ENCODE results near the gene PIK3CA.
"Not testable (repeated sequence)": the region's sequence is repeated elsewhere in the genome, so short reads cannot be mapped to it uniquely, and the experiment has no call there.

The PIK3CA gene

GRCh38 chr3:179215550-179215949 is 67.4 kb downstream of the PIK3CA start:
- not testable (repeated sequence) for DNase-seq

- DNase-seq, result not testable (repeated sequence)
These were observed 70.1 kb downstream of the PIK3CA start for GRCh38 chr3:179218213-179218612.

- DNase-seq, result no peak
These were observed 75.4 kb downstream of the PIK3CA start for GRCh38 chr3:179223548-179223947.

GRCh38 chr3:179224584-179224983 is 76.4 kb downstream of the PIK3CA start:
- no peak for DNase-seq

GRCh38 chr3:179227349-179227748 is 79.2 kb downstream of the PIK3CA start:
- no peak for DNase-seq

GRCh38 chr3:179229177-179229576 is 81.0 kb downstream of the PIK3CA start:
- no peak for DNase-seq

- DNase-seq, result no peak
These were observed 84.9 kb downstream of the PIK3CA start for GRCh38 chr3:179233043-179233442.

GRCh38 chr3:179234199-179234598 is 86.0 kb downstream of the PIK3CA start:
- no peak for DNase-seq

- DNase-seq, result no peak
These were observed 88.6 kb downstream of the PIK3CA start for GRCh38 chr3:179236669-179237301.

GRCh38 chr3:179240299-179240698 is 92.1 kb downstream of the PIK3CA start:
- DNase-seq, result not testable (repeated sequence)

- DNase-seq, result not testable (repeated sequence)
These were observed 94.7 kb downstream of the PIK3CA start for GRCh38 chr3:179242859-179243258.

- DNase-seq, result no peak
These were observed 96.7 kb downstream of the PIK3CA start for GRCh38 chr3:179244878-179245277.

GRCh38 chr3:179247289-179248015 is 99.3 kb downstream of the PIK3CA start:
- no peak for DNase-seq

GRCh38 chr3:179250803-179251476 is 102.8 kb downstream of the PIK3CA start, which contains the start of gene KCNMB3:
KCNMB3 (minus strand) TSS chr3:179251114; CDS start chr3:179250990, 124 bp downstream.
- no peak for DNase-seq

- DNase-seq, result no peak
These were observed 108.7 kb downstream of the PIK3CA start for GRCh38 chr3:179256813-179257212.

- not testable (repeated sequence) for DNase-seq
These were observed 109.6 kb downstream of the PIK3CA start for GRCh38 chr3:179257742-179258141.

- DNase-seq, result no peak
These were observed 110.7 kb downstream of the PIK3CA start for GRCh38 chr3:179258820-179259219.

GRCh38 chr3:179259959-179260756 is 112.0 kb downstream of the PIK3CA start:
- DNase-seq, result not testable (repeated sequence)

GRCh38 chr3:179260949-179261765 is 113.0 kb downstream of the PIK3CA start:
- peak; percentile 23 to 51 (median 36) for DNase-seq

GRCh38 chr3:179263134-179263533 is 115.0 kb downstream of the PIK3CA start:
- no peak for DNase-seq

GRCh38 chr3:179264449-179264848 is 116.3 kb downstream of the PIK3CA start:
- DNase-seq, result no peak

- DNase-seq, result no peak
These were observed 116.9 kb downstream of the PIK3CA start for GRCh38 chr3:179265092-179265491.

Data from activated CD4-positive, CD25-positive, alpha-beta regulatory T cell (primary cell).